CD8-positive, alpha-beta memory T cell (primary cell): ENCODE results near the gene COA6. TPM values are rescaled to one million over a fixed set of nuclear protein-coding genes. Genes with fewer than 3 reads are reported as not detected.

Experiments
- polyA plus RNA-seq: library from polyadenylated mRNA; unstranded; fragments of 300-500 nt; fragmentation: Illumina TruSeq; gene quantifications from one replicate; pipeline ENCODE4 v1.2.3, GENCODE V29; 2021
- total RNA-seq, 2 experiments: library from RNA; stranded (reverse); gene quantifications; one replicate each; pipeline ENCODE4 v1.2.3, GENCODE V29; 2021

The COA6 gene
- total and polyA plus RNA-seq, 3 experiments from 2014 or later = 40.1 to 51.9 (median 49.1) TPM

Other genes starting within 250 kb of the COA6 start
- gene TARBP1, start 105.7 kb downstream of the COA6 start, total RNA-seq = 10 to 100 TPM; 34.8 to 36.4 TPM
- gene TARBP1, start 105.7 kb downstream of the COA6 start, polyA plus RNA-seq = 15.0 TPM
- gene IRF2BP2, start 236.7 kb downstream of the COA6 start, total RNA-seq = 10 to 100 TPM; 91.8 to 98.4 TPM
- gene IRF2BP2, start 236.7 kb downstream of the COA6 start, polyA plus RNA-seq = 42.5 TPM